Muscle layer of colon (tissue), 2 donors: ENCODE data around the gene SRCIN1.

Experiments
- H3K27ac ChIP-seq: one replicate; pipeline ENCODE4 v1.7.0; 2013; ENCODE audit warnings: low read depth, mild to moderate bottlenecking, low read length, moderate library complexity
- H3K27me3 ChIP-seq, 2 donors: one replicate each; pipeline ENCODE4 v1.7.0; 2013; ENCODE audit warnings: low read length in 2 of 2, mild to moderate bottlenecking in 2 of 2; ENCODE audit not compliant: insufficient read depth in 2 of 2, control insufficient read depth in 1 of 2
- H3K36me3 ChIP-seq: one replicate; pipeline ENCODE4 v1.7.0; 2013; ENCODE audit warnings: mild to moderate bottlenecking, low read length; ENCODE audit not compliant: insufficient read depth
- H3K4me1 ChIP-seq: one replicate; pipeline ENCODE4 v1.7.0; 2013; ENCODE audit warnings: mild to moderate bottlenecking, low read length; ENCODE audit not compliant: insufficient read depth
- H3K4me3 ChIP-seq, 2 donors: one replicate each; pipeline ENCODE4 v1.7.0; 2013; ENCODE audit warnings: low read length in 2 of 2, low read depth in 1 of 2, mild to moderate bottlenecking in 1 of 2, moderate library complexity in 1 of 2
- H3K9ac ChIP-seq: one replicate; pipeline ENCODE4 v1.7.0; 2013; ENCODE audit warnings: low read length
- H3K9me3 ChIP-seq: one replicate; pipeline ENCODE4 v1.7.0; 2013; ENCODE audit warnings: mild to moderate bottlenecking, low read length
- donor health status: abdominal sarcoma.
- donor health status: Adenocarcinoma of cecum.

The SRCIN1 gene

GRCh38 chr17:38603786-38604478 is 1.8 kb downstream of the SRCIN1 start:
- Histone ChIP-seq H3K27ac (no peak overlapping the region), H3K9ac (no peak overlapping the region), H3K9me3 (no peaks in the 10 kb centered on the region), H3K36me3 (no peaks in the 10 kb centered on the region), H3K4me3 (no peak overlapping the region), H3K4me1 (peaks cover 27% of the 10 kb centered on the region), H3K27me3 (peaks cover 8 to 38% of the 10 kb centered on the region in 2 donors)

GRCh38 chr17:38602956-38603785 is 2.6 kb downstream of the SRCIN1 start:
- Histone ChIP-seq H3K4me3 (no peak overlapping the region), H3K9me3 (no peaks in the 10 kb centered on the region), H3K4me1 (peaks cover 27% of the 10 kb centered on the region), H3K27ac (no peak overlapping the region), H3K9ac (no peak overlapping the region), H3K36me3 (no peaks in the 10 kb centered on the region), H3K27me3 (peaks cover under 1 to 34% of the 10 kb centered on the region in 2 donors)

GRCh38 chr17:38602453-38602852 is 3.3 kb downstream of the SRCIN1 start:
- Histone ChIP-seq H3K9ac (no peak overlapping the region), H3K4me1 (peaks cover 27% of the 10 kb centered on the region), H3K36me3 (no peaks in the 10 kb centered on the region), H3K27ac (peak overlapping the region; percentile 42), H3K4me3 (no peak overlapping the region), H3K27me3 (peaks cover 0 to 28% of the 10 kb centered on the region in 2 donors), H3K9me3 (no peaks in the 10 kb centered on the region)

- Histone ChIP-seq H3K36me3 (no peaks in the 10 kb centered on the region), H3K27me3 (peaks cover 0 to 21% of the 10 kb centered on the region in 2 donors), H3K4me1 (peaks cover 22% of the 10 kb centered on the region), H3K9me3 (no peaks in the 10 kb centered on the region), H3K9ac (no peak overlapping the region), H3K27ac (peak overlapping the region; percentile 42), H3K4me3 (no peak overlapping the region)
Observed at GRCh38 chr17:38601539-38602351, 4.0 kb downstream of the SRCIN1 start.

- peaks cover 0 to 19% of the 10 kb centered on the region in 2 donors for H3K27me3 ChIP-seq
- H3K9ac ChIP-seq = no peak overlapping the region
- peaks cover 17% of the 10 kb centered on the region for H3K4me1 ChIP-seq
- H3K27ac ChIP-seq = no peak overlapping the region
- no peak overlapping the region for H3K4me3 ChIP-seq
- H3K9me3 ChIP-seq = no peaks in the 10 kb centered on the region
- H3K36me3 ChIP-seq = no peaks in the 10 kb centered on the region
Observed at GRCh38 chr17:38600906-38601305, 4.8 kb downstream of the SRCIN1 start.

GRCh38 chr17:38600416-38600815 is 5.3 kb downstream of the SRCIN1 start:
- no peak overlapping the region for H3K9ac ChIP-seq
- H3K27me3 ChIP-seq = peaks cover 0 to 22% of the 10 kb centered on the region in 2 donors
- H3K27ac ChIP-seq = no peak overlapping the region
- H3K36me3 ChIP-seq = no peaks in the 10 kb centered on the region
- no peak overlapping the region for H3K4me3 ChIP-seq
- peaks cover 17% of the 10 kb centered on the region for H3K4me1 ChIP-seq
- no peaks in the 10 kb centered on the region for H3K9me3 ChIP-seq

GRCh38 chr17:38599398-38599856 is 6.3 kb downstream of the SRCIN1 start:
- Histone ChIP-seq H3K9me3 (no peaks in the 10 kb centered on the region), H3K9ac (no peak overlapping the region), H3K4me1 (peaks cover 17% of the 10 kb centered on the region), H3K4me3 (no peak overlapping the region), H3K27me3 (peaks cover 0 to 28% of the 10 kb centered on the region in 2 donors), H3K36me3 (no peaks in the 10 kb centered on the region), H3K27ac (no peak overlapping the region)

- H3K4me3 ChIP-seq = no peak overlapping the region
- peaks cover 17% of the 10 kb centered on the region for H3K4me1 ChIP-seq
- no peaks in the 10 kb centered on the region for H3K36me3 ChIP-seq
- H3K27ac ChIP-seq = no peak overlapping the region
- H3K9ac ChIP-seq = no peak overlapping the region
- peaks cover 0 to 32% of the 10 kb centered on the region in 2 donors for H3K27me3 ChIP-seq
- no peaks in the 10 kb centered on the region for H3K9me3 ChIP-seq
Observed at GRCh38 chr17:38598995-38599394, 6.8 kb downstream of the SRCIN1 start.

- H3K27ac ChIP-seq = no peak overlapping the region
- H3K36me3 ChIP-seq = no peaks in the 10 kb centered on the region
- H3K4me1 ChIP-seq = peaks cover 17% of the 10 kb centered on the region
- no peak overlapping the region for H3K4me3 ChIP-seq
- peaks cover 0 to 32% of the 10 kb centered on the region in 2 donors for H3K27me3 ChIP-seq
- H3K9me3 ChIP-seq = no peaks in the 10 kb centered on the region
- H3K9ac ChIP-seq = no peak overlapping the region
Observed at GRCh38 chr17:38598536-38598935, 7.2 kb downstream of the SRCIN1 start.

GRCh38 chr17:38597375-38597774 is 8.4 kb downstream of the SRCIN1 start:
- Histone ChIP-seq H3K9ac (no peak overlapping the region), H3K9me3 (no peaks in the 10 kb centered on the region), H3K4me3 (no peak overlapping the region), H3K27ac (no peak overlapping the region), H3K36me3 (no peaks in the 10 kb centered on the region), H3K4me1 (peaks cover 9% of the 10 kb centered on the region), H3K27me3 (peaks cover 0 to 30% of the 10 kb centered on the region in 2 donors)

GRCh38 chr17:38596651-38597050 is 9.1 kb downstream of the SRCIN1 start:
- H3K4me3 ChIP-seq = no peak overlapping the region
- H3K4me1 ChIP-seq = peaks cover 1% of the 10 kb centered on the region
- no peak overlapping the region for H3K9ac ChIP-seq
- H3K36me3 ChIP-seq = no peaks in the 10 kb centered on the region
- H3K27me3 ChIP-seq = peaks cover 0 to 36% of the 10 kb centered on the region in 2 donors
- H3K27ac ChIP-seq = no peak overlapping the region
- H3K9me3 ChIP-seq = no peaks in the 10 kb centered on the region
